ENCODE measurements around the gene SORBS2.

The SORBS2 gene

DNA sequence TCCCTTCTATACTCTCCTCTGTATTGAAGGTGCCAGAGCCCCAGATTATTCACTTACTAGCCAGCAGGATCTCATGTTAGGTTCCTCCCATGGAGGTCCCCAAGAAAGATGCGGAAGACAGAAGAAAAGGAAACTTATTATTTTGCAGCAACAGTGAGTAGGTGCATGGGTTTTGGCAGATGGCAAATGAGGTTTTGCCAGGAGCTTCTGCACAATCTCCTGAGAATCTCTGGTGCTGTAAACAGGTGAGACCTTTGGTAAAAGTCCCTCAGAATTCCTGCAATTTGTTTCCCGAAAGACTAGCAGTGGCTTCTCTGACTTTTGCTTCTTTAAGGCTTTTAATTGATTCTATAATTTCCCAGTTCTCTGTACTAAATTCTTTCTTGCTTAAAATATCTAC, 29.5 kb upstream of the SORBS2 start:
- H3K4me1 ChIP-seq (ENCODE audit: control insufficient read depth, insufficient read depth, low read length, poor library complexity, severe bottlenecking) = no peaks in the 10 kb centered on the region
- no peaks in the 10 kb centered on the region for H3K27me3 ChIP-seq (replicated peaks; ENCODE audit: control insufficient read depth, insufficient read depth, low read length, poor library complexity, severe bottlenecking)
- no peak overlapping the region for H3K4me3 ChIP-seq (ENCODE audit: insufficient read depth, low read depth, low read length, poor library complexity, severe bottlenecking)
- H3K27ac ChIP-seq (ENCODE audit: insufficient read depth, low read length, poor library complexity, severe bottlenecking) = no peak overlapping the region
- DNase-seq = no peak
- H3K9me3 ChIP-seq (ENCODE audit: control insufficient read depth, low read length) = no peaks in the 10 kb centered on the region
- H3K36me3 ChIP-seq (ENCODE audit: control insufficient read depth, insufficient read depth, low read length) = no peaks in the 10 kb centered on the region

DNA sequence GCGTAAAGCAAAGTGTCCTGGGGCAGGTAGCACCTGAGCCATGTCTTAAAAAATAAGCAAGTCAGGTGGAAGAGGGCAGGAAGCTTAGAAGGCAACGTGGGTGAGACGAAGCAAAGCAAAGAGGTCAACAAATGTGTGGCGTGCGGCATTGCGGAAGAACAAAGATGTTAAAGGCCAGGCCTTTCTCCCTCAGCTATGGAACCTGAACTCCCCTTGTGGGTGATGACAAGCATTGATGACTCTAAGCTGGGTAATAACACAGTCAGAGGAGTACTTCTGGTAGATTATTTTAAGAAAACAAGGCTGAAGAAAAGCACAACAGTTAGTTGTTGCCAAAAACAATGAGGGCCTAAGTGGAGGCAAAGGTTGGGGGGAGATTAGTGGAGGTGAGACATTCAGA, 29.0 kb upstream of the SORBS2 start:
- Histone ChIP-seq H3K36me3 (ENCODE audit: control insufficient read depth, insufficient read depth, low read length) (no peaks in the 10 kb centered on the region), H3K27ac (ENCODE audit: insufficient read depth, low read length, poor library complexity, severe bottlenecking) (no peak overlapping the region), H3K4me1 (ENCODE audit: control insufficient read depth, insufficient read depth, low read length, poor library complexity, severe bottlenecking) (no peaks in the 10 kb centered on the region), H3K9me3 (ENCODE audit: control insufficient read depth, low read length) (no peaks in the 10 kb centered on the region), H3K27me3 (replicated peaks; ENCODE audit: control insufficient read depth, insufficient read depth, low read length, poor library complexity, severe bottlenecking) (no peaks in the 10 kb centered on the region), H3K4me3 (ENCODE audit: insufficient read depth, low read depth, low read length, poor library complexity, severe bottlenecking) (no peak overlapping the region)
- no peak for DNase-seq

DNA sequence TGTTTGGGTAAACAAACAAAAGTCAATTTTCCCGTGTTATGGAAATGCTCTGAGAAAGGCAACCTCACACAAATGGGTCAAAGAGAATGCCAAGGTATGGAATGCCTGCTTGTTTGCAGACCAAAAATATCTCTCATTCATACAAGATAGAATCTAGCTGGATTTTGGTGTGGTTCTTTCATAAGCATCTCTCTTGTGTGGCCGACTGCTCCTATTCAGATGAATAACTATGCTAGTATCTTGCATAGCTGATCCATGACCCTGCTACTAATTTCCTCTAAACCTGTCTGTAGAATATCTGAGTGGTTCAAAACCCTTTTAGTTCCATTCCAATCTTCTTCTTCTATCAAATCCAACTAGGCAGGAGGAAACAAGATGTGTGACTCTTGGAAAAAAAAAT, 28.2 kb upstream of the SORBS2 start:
- Histone ChIP-seq H3K27me3 (replicated peaks; ENCODE audit: control insufficient read depth, insufficient read depth, low read length, poor library complexity, severe bottlenecking) (no peaks in the 10 kb centered on the region), H3K4me1 (ENCODE audit: control insufficient read depth, insufficient read depth, low read length, poor library complexity, severe bottlenecking) (no peaks in the 10 kb centered on the region), H3K9me3 (ENCODE audit: control insufficient read depth, low read length) (no peaks in the 10 kb centered on the region), H3K27ac (ENCODE audit: insufficient read depth, low read length, poor library complexity, severe bottlenecking) (no peak overlapping the region), H3K36me3 (ENCODE audit: control insufficient read depth, insufficient read depth, low read length) (no peaks in the 10 kb centered on the region), H3K4me3 (ENCODE audit: insufficient read depth, low read depth, low read length, poor library complexity, severe bottlenecking) (no peak overlapping the region)
- DNase-seq = no peak

DNA sequence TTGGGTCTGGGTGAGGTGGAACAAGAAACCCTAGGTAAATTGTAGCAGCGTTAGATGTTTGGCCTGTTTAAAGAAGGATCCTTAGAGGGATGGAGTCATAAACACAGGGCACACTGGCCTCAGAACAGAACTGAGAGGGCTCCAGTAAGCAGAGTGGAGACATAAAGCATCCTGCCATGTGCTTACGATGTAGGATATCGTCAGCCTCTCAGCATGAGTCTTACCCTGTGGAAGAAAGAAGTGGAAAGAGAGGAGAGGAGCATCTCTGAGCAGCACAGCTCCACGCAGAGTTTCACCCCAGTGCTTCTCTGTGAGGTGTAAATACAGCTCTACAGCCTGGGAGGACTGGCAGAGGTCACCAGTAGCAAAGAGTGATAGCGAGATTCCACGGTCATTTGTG, 27.8 kb upstream of the SORBS2 start:
- no peak overlapping the region for H3K4me3 ChIP-seq (ENCODE audit: insufficient read depth, low read depth, low read length, poor library complexity, severe bottlenecking)

DNA sequence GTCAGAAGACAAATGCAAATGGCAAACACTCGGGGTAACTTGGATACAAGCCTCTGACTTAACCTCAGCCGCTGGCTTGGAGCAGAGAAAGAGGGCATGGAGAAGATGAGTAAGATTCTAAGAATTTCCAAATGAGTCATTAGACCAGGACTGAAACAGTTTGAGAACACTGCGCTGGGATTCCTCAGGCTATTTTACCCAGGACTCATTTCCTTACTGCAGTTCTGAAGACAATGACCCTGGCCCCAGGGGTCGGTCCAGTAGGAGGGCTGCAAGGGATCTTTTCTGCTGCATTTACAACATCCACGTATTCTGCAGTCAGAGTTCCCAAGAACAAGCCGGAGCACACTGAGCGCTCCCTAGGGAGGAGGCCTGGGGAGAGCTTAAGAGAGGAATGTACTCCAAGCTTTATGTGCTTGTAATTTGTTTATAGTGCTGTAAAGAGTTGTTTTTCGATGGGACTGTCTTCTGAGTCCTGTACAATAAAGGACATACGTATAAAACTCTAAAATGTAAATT, 27.3 kb upstream of the SORBS2 start:
- no peak overlapping the region for H3K27ac ChIP-seq (ENCODE audit: insufficient read depth, low read length, poor library complexity, severe bottlenecking)
- H3K9me3 ChIP-seq (ENCODE audit: control insufficient read depth, low read length) = no peaks in the 10 kb centered on the region
- no peak overlapping the region for H3K4me3 ChIP-seq (ENCODE audit: insufficient read depth, low read depth, low read length, poor library complexity, severe bottlenecking)
- DNase-seq = no peak
- no peaks in the 10 kb centered on the region for H3K36me3 ChIP-seq (ENCODE audit: control insufficient read depth, insufficient read depth, low read length)
- H3K27me3 ChIP-seq (replicated peaks; ENCODE audit: control insufficient read depth, insufficient read depth, low read length, poor library complexity, severe bottlenecking) = no peaks in the 10 kb centered on the region
- no peaks in the 10 kb centered on the region for H3K4me1 ChIP-seq (ENCODE audit: control insufficient read depth, insufficient read depth, low read length, poor library complexity, severe bottlenecking)

More for the DNA sequence above, 27.8 kb upstream of the SORBS2 start:
- DNase-seq = no peak
- Histone ChIP-seq H3K9me3 (ENCODE audit: control insufficient read depth, low read length) (no peaks in the 10 kb centered on the region), H3K4me1 (ENCODE audit: control insufficient read depth, insufficient read depth, low read length, poor library complexity, severe bottlenecking) (no peaks in the 10 kb centered on the region), H3K27ac (ENCODE audit: insufficient read depth, low read length, poor library complexity, severe bottlenecking) (no peak overlapping the region), H3K36me3 (ENCODE audit: control insufficient read depth, insufficient read depth, low read length) (no peaks in the 10 kb centered on the region), H3K27me3 (replicated peaks; ENCODE audit: control insufficient read depth, insufficient read depth, low read length, poor library complexity, severe bottlenecking) (no peaks in the 10 kb centered on the region)

DNA sequence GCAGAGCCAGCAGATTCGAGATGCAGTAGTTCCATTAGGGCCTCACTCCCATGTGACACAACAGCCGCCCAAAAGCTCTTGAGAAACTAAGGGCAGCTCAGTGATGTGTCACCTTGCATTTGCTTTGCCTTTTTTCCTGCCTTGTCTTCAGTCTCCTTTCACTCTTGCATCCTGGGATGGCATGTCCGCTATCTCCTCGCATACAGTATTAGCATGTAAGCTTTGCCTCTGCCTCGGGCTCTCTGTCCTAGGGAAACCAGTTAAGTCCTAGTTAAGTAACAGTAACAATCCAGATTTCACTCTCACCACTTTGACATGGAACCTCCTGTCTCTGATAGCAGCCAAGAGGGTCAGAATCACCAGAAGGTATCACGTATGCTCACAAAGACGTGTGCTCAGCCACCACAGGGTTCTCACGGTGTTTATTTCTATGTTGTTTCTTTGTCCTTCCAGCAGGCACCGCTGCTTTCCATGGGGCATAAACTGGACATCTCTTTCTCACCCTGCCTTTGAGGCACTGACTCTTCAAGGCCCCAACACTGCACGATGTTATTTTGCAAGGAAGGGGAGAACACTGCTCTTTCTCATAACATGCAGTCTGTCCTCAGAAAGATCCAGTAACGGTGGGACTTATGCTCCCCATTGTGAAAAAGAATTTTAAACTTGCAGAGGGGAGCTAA, 26.7 kb upstream of the SORBS2 start:
- Histone ChIP-seq H3K4me1 (ENCODE audit: control insufficient read depth, insufficient read depth, low read length, poor library complexity, severe bottlenecking) (no peaks in the 10 kb centered on the region), H3K27ac (ENCODE audit: insufficient read depth, low read length, poor library complexity, severe bottlenecking) (no peak overlapping the region), H3K9me3 (ENCODE audit: control insufficient read depth, low read length) (no peaks in the 10 kb centered on the region), H3K27me3 (replicated peaks; ENCODE audit: control insufficient read depth, insufficient read depth, low read length, poor library complexity, severe bottlenecking) (no peaks in the 10 kb centered on the region), H3K36me3 (ENCODE audit: control insufficient read depth, insufficient read depth, low read length) (no peaks in the 10 kb centered on the region), H3K4me3 (ENCODE audit: insufficient read depth, low read depth, low read length, poor library complexity, severe bottlenecking) (no peak overlapping the region)
- no peak for DNase-seq

DNA sequence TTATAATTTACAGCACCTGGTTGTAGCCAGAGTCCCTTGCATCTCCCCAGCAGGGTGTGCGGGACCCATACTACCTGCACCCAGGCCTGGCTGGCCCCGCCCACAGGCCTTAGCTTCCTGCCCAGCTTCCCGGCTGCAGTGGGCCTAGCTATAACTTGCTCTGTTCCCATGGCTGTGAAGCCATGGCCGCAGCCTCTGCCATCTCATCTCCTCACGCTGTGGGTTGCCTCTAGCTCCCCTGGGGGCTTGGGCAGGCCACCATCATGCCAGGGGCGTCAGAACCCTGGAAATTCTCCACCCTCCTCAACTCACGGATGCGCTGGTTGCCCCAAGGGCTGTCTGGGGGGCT, 26.1 kb upstream of the SORBS2 start:
- H3K9me3 ChIP-seq (ENCODE audit: control insufficient read depth, low read length) = no peaks in the 10 kb centered on the region
- H3K36me3 ChIP-seq (ENCODE audit: control insufficient read depth, insufficient read depth, low read length) = no peaks in the 10 kb centered on the region
- no peak overlapping the region for H3K27ac ChIP-seq (ENCODE audit: insufficient read depth, low read length, poor library complexity, severe bottlenecking)
- DNase-seq = no peak
- no peaks in the 10 kb centered on the region for H3K4me1 ChIP-seq (ENCODE audit: control insufficient read depth, insufficient read depth, low read length, poor library complexity, severe bottlenecking)
- H3K4me3 ChIP-seq (ENCODE audit: insufficient read depth, low read depth, low read length, poor library complexity, severe bottlenecking) = no peak overlapping the region
- H3K27me3 ChIP-seq (replicated peaks; ENCODE audit: control insufficient read depth, insufficient read depth, low read length, poor library complexity, severe bottlenecking) = no peaks in the 10 kb centered on the region

DNA sequence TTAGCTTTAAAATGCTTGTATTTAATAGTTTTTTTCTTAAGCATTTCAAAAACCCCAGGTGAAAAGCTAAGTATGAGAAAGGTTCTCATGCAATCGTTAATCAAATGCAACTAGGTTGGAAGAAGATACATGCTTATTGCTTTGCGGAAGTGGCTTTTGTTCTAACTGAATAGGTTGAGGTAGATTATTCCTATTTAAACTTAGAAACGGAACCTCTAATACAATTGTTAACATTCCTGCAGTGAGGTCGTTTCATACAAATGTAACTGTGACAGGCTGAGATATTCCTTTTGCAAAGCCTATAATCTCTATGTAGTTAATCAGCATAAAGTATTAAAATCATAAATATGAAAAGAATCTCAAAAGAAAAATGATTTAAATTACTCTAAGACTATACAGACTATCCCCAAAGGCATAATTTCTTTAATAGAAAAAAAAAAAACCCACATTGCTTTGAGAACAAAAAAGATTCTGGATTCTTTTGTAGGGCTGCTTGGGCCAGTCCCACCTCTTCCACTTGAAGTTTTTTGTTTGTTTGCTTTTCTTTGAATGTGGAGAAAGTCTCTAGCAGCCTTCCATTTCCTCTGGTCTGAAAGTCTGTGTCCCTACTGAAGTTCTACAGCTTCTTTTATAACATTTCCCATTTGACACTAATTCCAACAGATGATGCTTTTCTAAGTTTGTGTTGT, 25.6 kb upstream of the SORBS2 start:
- no peak overlapping the region for H3K27ac ChIP-seq (ENCODE audit: insufficient read depth, low read length, poor library complexity, severe bottlenecking)
- H3K9me3 ChIP-seq (ENCODE audit: control insufficient read depth, low read length) = no peaks in the 10 kb centered on the region
- no peaks in the 10 kb centered on the region for H3K36me3 ChIP-seq (ENCODE audit: control insufficient read depth, insufficient read depth, low read length)
- H3K4me3 ChIP-seq (ENCODE audit: insufficient read depth, low read depth, low read length, poor library complexity, severe bottlenecking) = no peak overlapping the region
- H3K4me1 ChIP-seq (ENCODE audit: control insufficient read depth, insufficient read depth, low read length, poor library complexity, severe bottlenecking) = no peaks in the 10 kb centered on the region
- no peaks in the 10 kb centered on the region for H3K27me3 ChIP-seq (replicated peaks; ENCODE audit: control insufficient read depth, insufficient read depth, low read length, poor library complexity, severe bottlenecking)
- DNase-seq = no peak

DNA sequence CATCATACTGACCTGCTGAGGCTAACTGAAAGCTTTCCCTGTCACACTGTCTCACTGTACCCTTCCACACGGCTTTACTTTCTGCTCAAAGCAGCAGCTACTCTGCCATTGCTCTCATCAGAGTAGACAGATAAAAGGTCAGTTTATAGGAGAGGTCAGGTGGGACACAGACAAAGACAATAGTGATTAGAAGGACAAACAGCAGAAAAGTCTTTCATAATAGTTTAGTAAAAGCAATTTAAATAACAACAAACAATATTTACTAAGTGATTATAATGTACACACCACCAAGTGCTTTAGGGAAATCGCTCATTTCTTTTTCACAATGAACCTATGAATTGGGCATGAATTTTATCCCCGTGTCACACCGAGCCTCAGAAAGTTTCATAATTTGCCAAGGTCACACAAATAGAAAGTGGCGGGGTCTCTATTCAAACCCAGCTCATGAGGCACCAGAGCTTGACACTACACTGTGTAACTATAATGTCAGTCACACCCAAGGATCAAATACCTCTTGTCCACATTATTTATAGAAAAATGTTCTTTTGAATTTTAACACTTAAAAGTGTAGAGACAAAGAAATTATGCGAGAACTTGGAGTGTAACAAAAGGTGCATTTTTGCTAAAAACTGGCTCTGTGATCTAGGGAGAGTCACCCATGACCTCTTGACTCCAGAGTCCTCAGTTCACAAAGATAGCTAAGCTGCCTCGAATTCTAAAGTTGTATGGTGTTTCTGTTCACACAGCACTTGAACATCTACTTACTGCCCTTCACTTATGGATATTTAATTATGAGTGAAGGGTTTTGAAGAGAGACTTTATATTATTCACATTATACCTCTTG, 24.5 kb upstream of the SORBS2 start:
- Histone ChIP-seq H3K9me3 (ENCODE audit: control insufficient read depth, low read length) (no peaks in the 10 kb centered on the region), H3K27me3 (replicated peaks; ENCODE audit: control insufficient read depth, insufficient read depth, low read length, poor library complexity, severe bottlenecking) (no peaks in the 10 kb centered on the region), H3K36me3 (ENCODE audit: control insufficient read depth, insufficient read depth, low read length) (no peaks in the 10 kb centered on the region), H3K27ac (ENCODE audit: insufficient read depth, low read length, poor library complexity, severe bottlenecking) (no peak overlapping the region), H3K4me3 (ENCODE audit: insufficient read depth, low read depth, low read length, poor library complexity, severe bottlenecking) (no peak overlapping the region), H3K4me1 (ENCODE audit: control insufficient read depth, insufficient read depth, low read length, poor library complexity, severe bottlenecking) (no peaks in the 10 kb centered on the region)
- no peak for DNase-seq

DNA sequence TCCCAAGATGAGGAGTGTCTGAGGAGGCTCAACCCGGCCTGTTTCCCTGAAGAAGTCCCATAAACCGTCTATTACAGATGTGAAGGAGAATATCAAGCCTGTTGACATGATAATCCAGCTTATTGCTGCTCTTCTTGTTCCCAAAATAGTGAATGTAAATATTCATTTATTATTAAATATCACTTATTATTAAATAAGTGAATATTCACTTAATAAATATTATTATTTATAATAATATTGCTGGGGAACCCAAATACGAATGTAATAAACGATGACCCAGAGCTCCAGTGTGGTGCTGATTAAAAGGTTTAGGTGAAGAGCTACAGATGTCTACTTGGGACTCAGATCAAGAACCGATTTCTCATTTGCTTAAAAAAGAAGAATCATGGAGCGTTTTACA, 23.8 kb upstream of the SORBS2 start:
- H3K4me3 ChIP-seq (ENCODE audit: insufficient read depth, low read depth, low read length, poor library complexity, severe bottlenecking) = no peak overlapping the region
- no peaks in the 10 kb centered on the region for H3K4me1 ChIP-seq (ENCODE audit: control insufficient read depth, insufficient read depth, low read length, poor library complexity, severe bottlenecking)
- no peak for DNase-seq
- H3K9me3 ChIP-seq (ENCODE audit: control insufficient read depth, low read length) = no peaks in the 10 kb centered on the region
- H3K27ac ChIP-seq (ENCODE audit: insufficient read depth, low read length, poor library complexity, severe bottlenecking) = no peak overlapping the region
- no peaks in the 10 kb centered on the region for H3K36me3 ChIP-seq (ENCODE audit: control insufficient read depth, insufficient read depth, low read length)
- H3K27me3 ChIP-seq (replicated peaks; ENCODE audit: control insufficient read depth, insufficient read depth, low read length, poor library complexity, severe bottlenecking) = no peaks in the 10 kb centered on the region
